Erythroblast (primary cell): ENCODE data around the gene FGF5.

Experiments used
- GATA1 ChIP-seq: IDR thresholded peaks from 2 replicates; pipeline ENCODE4 v1.6.1; 2011; ENCODE audit warnings: low read depth, mild to moderate bottlenecking, control low read depth, low read length, moderate library complexity
- POLR2A ChIP-seq: IDR thresholded peaks from 2 replicates; pipeline ENCODE4 v1.6.1; 2011; ENCODE audit warnings: mild to moderate bottlenecking, low read length

- TF ChIP-seq POLR2A: no peak
- no peak for TF ChIP-seq GATA1
Measured at GRCh38 chr4:80221161-80221560, 45.3 kb upstream of the FGF5 start.
